DND-41 (cell line): Measurements from ENCODE around the gene FAM53B.

Experiments
- EZH2 ChIP-seq: IDR thresholded peaks from 3 replicates; pipeline ENCODE4 v1.6.1; 2012; ENCODE audit warnings: borderline replicate concordance, low read depth, mild to moderate bottlenecking, moderate library complexity, low read length, inconsistent platforms; ENCODE audit not compliant: severe bottlenecking
- TF ChIP-seq, protein P1 (sequence below): IDR thresholded peaks from 2 replicates; pipeline ENCODE4 v1.5.1; 2012; ENCODE audit warnings: borderline replicate concordance, low read length, moderate library complexity, mild to moderate bottlenecking; ENCODE audit not compliant: poor library complexity, severe bottlenecking; ENCODE audit errors: extremely low read depth

DNA sequence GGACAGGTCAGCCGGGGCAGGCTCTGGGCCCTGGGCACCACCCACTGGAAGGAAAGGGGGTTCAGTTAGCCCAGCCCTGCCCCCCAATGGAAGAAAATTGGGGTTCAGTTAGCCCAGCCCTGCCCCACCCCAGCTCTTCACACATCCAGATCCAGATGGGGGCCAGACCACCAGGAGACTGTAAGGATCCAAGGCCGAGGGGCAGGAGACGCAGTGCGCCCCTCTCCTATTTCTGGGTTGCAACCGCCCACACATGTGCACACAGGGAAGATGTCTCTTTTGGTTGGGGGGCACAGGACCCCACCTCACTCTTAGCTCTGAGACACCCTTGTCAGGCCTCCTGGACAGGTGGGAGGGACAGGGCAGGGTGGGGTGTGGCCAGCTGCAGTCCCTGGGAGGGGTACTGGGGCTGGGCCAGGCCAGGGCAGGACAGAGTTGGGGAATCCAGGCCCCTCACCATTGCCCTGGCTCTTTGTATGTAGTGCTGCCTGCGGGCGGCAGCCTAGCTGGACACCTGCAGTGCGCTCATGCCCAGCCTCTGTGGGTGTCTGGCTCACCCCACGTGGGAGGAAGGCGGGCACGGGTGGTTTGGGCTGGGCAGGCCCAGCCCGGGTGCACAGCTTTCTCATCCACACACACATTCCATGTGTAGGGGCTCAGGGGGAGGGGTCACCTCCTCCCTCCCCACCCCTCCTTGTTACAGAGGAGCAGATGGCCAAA, 141.4 kb downstream of the FAM53B start:
- TF ChIP-seq EZH2, result no peak
- TF ChIP-seq, protein P1, sequence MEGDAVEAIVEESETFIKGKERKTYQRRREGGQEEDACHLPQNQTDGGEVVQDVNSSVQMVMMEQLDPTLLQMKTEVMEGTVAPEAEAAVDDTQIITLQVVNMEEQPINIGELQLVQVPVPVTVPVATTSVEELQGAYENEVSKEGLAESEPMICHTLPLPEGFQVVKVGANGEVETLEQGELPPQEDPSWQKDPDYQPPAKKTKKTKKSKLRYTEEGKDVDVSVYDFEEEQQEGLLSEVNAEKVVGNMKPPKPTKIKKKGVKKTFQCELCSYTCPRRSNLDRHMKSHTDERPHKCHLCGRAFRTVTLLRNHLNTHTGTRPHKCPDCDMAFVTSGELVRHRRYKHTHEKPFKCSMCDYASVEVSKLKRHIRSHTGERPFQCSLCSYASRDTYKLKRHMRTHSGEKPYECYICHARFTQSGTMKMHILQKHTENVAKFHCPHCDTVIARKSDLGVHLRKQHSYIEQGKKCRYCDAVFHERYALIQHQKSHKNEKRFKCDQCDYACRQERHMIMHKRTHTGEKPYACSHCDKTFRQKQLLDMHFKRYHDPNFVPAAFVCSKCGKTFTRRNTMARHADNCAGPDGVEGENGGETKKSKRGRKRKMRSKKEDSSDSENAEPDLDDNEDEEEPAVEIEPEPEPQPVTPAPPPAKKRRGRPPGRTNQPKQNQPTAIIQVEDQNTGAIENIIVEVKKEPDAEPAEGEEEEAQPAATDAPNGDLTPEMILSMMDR, result no peak
